ENCODE data around the gene CNGA3.
A peak's percentile ranks its signal among the peaks of the same experiment; 100 is the strongest.
"Not testable (repeated sequence)": the region's sequence is repeated elsewhere in the genome, so short reads cannot be mapped to it uniquely, and the experiment has no call there.

The CNGA3 gene

GRCh38 chr2:98396745-98397355 lies 50.6 kb downstream of the CNGA3 start:
- no peak for DNase-seq

DNA sequence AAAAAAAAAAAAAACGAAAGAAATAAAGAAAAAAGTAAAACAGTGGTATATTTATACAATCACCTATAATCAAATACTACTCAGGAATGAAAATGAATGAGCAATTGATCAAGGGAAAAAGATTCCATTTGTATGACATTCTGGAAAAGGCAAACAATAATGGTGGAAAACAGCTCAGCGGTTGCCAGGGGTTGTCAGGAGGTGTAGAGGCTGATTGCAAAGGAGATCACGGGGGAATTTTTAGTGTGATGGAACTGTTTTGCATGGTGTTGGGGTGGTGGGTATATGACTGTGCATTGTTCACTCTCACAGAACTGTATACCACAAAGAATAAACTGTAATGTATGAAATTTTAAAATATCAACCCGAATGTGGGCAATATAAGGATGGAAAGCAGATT lies 52.9 kb downstream of the CNGA3 start:
- no peak for DNase-seq

GRCh38 chr2:98403878-98404277 lies 57.6 kb downstream of the CNGA3 start:
- DNase-seq: no peak

DNA sequence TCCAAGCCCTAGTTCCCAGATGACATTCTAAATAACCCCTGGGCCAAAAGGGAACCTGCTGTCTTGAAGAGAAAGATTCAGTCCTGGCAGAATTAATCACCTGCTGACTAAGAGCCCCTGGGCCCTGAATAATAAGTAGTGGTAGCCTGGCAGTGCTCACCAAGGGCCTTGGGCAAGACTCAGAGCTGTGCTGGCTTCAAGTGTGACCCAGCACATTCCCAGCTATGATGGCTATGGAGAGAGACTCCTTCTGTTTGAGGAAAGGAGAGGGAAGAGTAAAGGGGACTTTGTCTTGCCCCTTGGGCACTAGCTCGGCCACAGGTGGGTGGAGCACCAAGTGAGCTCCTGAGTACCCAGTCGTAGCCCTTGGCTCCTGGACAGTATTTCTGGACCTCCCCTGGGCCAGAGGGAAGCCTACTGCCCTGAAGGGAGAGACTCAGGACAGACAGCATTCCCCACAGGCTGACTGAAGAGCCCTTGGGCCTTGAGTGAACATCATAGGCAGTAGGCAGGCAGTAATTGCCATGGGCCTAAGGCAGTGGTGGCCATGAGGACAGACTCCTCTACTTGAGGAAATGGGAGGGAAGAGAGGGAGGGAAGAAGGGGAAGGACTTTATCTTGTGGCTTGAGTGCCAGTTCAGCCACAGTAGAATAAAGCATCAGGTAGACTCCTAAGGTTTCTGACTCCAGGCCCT lies 58.4 kb downstream of the CNGA3 start:
- DNase-seq: no peak

DNA sequence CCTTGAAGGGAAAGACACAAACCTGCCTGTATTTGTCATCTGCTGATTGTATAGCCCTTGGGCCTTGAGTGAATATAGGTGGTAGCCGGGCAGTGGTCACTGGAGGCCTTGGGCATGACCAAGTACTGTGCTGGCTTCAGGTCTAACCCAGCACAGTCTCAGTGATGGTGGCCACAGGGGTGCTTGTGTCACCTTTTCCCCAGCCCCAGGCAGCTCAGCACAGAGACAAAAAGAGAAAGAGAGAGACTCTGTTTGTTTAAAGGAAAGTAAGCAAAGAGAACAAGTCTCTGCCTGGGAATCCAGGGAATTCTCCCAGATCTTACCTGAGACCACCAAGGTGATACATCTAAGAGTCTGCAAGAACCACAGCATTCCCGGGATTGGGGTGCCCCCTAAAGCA lies 59.0 kb downstream of the CNGA3 start:
- no peak for DNase-seq

DNA sequence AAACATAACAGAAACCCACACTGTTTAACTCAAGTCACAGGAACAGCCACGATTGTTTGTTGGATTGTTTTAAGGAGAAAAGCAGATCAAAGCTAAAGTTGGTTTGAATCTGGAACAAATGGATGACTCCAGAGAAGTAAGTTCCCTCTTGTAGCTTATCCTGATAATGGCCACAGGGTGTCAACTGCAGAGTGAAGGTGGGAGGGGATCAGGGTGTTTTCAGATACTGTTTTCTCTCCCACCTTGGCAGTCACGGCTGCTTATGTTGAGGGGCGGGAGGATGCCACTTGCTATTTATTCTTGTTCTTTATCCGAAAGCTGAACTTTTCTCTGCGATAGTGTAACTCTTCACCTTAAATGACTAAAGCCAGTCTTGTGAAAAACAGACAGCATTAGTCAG lies 61.9 kb downstream of the CNGA3 start:
- no peak for DNase-seq

GRCh38 chr2:98412751-98413458 lies 66.6 kb downstream of the CNGA3 start:
- DNase-seq: peak in 14 of 56 donors; percentile 7 to 48 (median 12)

- not testable (repeated sequence) for DNase-seq
Measured at GRCh38 chr2:98414246-98414645, 68.0 kb downstream of the CNGA3 start.

- not testable (repeated sequence) for DNase-seq
Measured at GRCh38 chr2:98415719-98416248, 69.5 kb downstream of the CNGA3 start.

DNA sequence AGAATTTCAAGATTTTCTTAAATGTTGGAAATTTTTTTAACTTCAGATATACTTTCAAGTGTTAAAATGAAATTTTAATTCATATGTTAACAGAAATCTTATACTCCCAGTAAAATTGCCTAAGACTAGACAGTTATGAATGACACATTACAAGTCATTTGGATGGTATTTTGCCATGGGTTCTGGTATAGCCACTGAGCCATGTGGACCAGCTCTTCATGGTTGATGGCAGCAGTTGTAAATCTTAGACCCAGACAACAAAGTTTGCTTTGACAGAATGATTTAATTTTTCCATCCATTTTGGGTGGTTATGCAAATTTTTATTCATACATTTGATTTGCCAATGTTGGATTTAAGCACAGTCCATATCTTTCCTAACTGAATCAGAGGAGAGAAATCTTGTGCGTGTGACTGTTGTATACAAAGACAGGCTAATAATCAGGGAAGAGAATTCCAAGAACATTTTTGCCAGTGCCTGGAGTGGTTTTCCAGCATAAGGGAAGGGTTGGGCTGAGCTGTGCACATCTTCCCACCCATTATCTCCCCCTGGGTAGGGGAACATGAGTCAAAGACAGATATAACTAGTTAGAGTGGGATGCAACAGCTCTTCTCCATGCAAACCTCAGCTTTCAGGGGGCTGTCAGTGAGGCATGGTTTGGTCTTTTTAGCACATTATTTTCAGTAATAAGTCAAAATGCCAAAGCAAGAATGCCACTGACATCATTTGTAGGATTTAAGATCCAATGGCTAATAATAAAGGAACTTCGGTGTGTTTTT lies 70.3 kb downstream of the CNGA3 start:
- peak in 5 of 56 donors; percentile 10 to 33 (median 16) for DNase-seq

DNA sequence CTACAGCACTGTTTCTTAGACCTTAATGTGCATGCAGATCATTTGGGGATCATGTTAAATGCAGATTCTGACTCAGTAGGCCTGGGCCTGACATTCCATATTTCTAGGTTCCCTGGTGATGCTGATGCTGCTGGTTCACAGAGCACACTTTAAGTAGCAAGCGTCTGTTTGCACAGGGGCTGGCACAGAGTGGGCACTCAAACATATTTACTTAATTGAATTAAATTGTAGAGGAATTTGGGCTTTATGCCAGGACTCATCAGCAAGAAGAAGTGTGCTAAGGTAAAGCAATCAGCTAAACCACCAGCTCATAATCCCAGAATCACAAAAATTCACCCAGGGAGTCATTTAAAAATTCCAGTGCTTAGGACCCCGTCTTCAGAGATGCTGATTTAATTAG lies 73.3 kb downstream of the CNGA3 start:
- DNase-seq: no peak

DNA sequence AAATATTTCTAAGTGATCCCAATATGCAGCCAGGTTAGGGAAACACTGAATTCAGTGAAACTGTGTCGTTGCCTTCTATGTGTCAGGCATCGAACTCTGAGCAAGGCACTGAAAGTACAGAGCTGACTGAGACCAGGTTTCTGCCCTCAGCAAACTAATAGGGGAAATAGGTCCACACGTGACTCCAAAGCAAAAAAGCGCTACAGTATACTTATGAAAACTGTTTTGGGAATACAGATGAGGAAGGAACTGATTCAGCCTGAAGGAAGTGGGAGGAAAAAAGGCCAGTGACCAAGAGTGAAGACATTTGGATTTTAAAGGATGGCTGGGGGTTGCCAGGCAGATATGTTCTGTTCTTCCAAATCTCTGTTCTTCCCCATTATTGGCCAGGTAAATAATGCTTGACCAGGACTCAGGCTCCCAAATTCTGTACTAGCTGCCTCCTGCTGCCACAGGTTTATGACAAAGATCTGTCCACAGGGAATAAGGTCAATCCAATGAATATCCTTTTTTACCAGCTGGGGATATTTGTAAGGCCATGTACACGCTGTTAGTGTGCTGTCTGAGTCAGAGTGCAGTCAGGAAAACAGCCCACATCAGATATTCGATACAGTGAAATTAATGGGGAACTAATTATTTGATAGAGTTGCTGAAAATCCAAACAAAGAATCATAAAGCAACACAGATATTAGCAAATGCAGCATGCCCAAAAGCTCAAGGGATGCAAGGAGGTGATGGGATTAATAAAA lies 73.9 kb downstream of the CNGA3 start:
- no peak for DNase-seq

DNA sequence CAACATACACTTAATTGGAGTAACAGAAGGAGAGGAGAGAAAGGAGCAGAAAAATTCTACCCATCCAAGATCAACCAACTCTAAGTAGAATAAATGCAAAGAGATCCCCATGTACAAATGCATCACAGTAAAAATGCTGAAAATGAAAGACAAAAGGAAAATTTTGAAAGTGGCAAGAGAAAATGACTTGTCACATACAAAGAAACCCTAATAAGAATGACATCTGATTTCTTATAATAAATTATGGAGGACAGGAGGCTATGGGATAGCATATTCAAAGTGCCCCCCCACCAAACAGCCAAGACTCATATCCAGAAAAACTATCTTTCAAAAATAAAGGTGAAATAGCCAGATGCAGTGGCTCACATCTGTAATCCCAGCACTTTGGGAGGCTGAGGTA lies 76.2 kb downstream of the CNGA3 start:
- DNase-seq: no peak

GRCh38 chr2:98426771-98427170 lies 80.5 kb downstream of the CNGA3 start:
- no peak for DNase-seq

GRCh38 chr2:98432145-98432544 lies 85.9 kb downstream of the CNGA3 start:
- DNase-seq: no peak

DNA sequence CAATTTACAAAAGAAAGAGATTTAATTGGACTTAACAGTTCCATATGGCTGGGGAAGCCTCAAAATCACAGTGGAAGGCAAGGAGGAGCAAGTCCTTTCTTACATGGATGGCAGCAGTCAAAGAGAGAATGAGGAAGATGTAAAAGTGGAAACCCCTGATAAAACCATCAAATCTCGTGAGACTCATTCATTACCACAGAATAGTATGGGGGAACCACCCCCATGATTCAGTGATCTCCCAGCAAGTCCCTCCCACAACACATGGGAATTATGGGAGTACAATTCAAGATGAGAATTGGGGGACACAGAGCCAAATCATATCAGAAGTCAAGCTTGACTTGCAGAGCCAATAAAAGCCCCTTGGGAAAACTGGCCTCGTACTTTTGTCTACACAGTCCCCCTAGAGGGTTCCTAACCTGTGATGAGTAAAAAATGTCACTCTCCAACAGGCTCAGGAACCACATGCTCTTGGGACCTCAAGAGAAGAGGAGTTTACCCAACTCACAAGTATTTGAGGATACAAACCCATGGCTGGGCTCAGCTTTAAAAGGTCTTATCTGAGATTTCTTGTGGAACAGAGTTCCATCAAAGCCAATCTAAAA lies 87.2 kb downstream of the CNGA3 start:
- DNase-seq: no peak

GRCh38 chr2:98434492-98434891 lies 88.2 kb downstream of the CNGA3 start:
- DNase-seq: no peak

GRCh38 chr2:98435670-98436069 lies 89.4 kb downstream of the CNGA3 start:
- DNase-seq: not testable (repeated sequence)

DNA sequence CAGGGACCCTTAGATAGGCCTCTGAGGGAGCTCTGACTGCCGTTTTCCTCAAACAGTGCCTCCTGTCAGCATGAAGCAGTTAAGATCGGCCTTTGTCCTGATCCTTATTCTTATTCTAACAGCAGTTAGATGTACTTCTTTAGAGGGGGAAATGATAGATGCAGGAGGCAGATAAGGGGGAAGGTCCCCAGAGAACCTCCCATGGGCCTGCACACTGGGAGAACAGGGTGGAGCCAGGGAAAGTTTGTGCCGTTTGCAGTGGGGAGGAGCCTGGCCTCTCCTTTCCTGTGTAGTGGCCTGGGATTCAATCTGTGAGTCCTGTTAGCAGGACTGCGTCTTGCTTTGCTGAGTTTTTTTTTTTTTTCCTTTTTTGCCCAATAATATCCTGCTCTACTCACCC lies 90.5 kb downstream of the CNGA3 start:
- DNase-seq: no peak

All from nucleus accumbens (tissue), 56 donors.